GM23248 (cell line): ENCODE measurements around the gene USP25.

Experiments
- EZH2 ChIP-seq: fragments of 200-600 bp; sonication (generic); IDR thresholded peaks from 2 replicates; pipeline ENCODE4 v1.6.1; 2018; ENCODE audit warnings: antibody characterized with exemption, mild to moderate bottlenecking; ENCODE audit not compliant: insufficient read depth, poor library complexity, severe bottlenecking
- EZH2phosphoT487 ChIP-seq: fragments of 200-600 bp; sonication (generic); IDR thresholded peaks from 2 replicates; pipeline ENCODE4 v1.6.1; 2018; ENCODE audit warnings: antibody characterized with exemption, moderate library complexity, mild to moderate bottlenecking, low read depth; ENCODE audit not compliant: insufficient read depth

- TF ChIP-seq EZH2 = no peak
- no peak for TF ChIP-seq EZH2phosphoT487
These were observed 199.8 kb downstream of the USP25 start for GRCh38 chr21:15929536-15929935.
